Activated CD4-positive, alpha-beta memory T cell treated with anti-CD3 and anti-CD28 coated beads, Interleukin-2, amount 10 ng/mL, durations not matched to agents 7 days and 5 days (primary cell): Measurements from ENCODE around the gene PLEKHG3. TPM values are rescaled to one million over a fixed set of nuclear protein-coding genes. Genes with fewer than 3 reads are reported as not detected.

Experiments
- CTCF ChIA-PET: fragments of 350-600 bp; sonication (Branson Sonifier 250); formaldehyde crosslinking; loops from one replicate; lab custom pipeline; 2021; ENCODE audit warnings: antibody characterized with exemption, inconsistent platforms; lab: Charles Lee
- POLR2A ChIA-PET: fragments of 350-600 bp; sonication (Branson Sonifier 250); formaldehyde crosslinking; loops from one replicate; lab custom pipeline; 2021; ENCODE audit warnings: antibody characterized with exemption; lab: Charles Lee
- DNase-seq: peaks from one replicate; pipeline ENCODE4 v3.0.0-alpha.2; 2020
- H3K27ac Mint-ChIP-seq: one replicate; pipeline ENCODE4 v1.8.0; 2021; ENCODE audit warnings: mild to moderate bottlenecking, mixed read lengths
- H3K27me3 Mint-ChIP-seq: one replicate; pipeline ENCODE4 v1.8.0; 2021; ENCODE audit warnings: mixed read lengths
- H3K36me3 Mint-ChIP-seq: one replicate; pipeline ENCODE4 v1.8.0; 2021; ENCODE audit warnings: low read depth, mixed read lengths
- H3K4me1 Mint-ChIP-seq: one replicate; pipeline ENCODE4 v1.8.0; 2021; ENCODE audit warnings: mixed read lengths
- H3K4me3 Mint-ChIP-seq: one replicate; pipeline ENCODE4 v1.8.0; 2021; ENCODE audit warnings: mild to moderate bottlenecking, mixed read lengths
- H3K9me3 Mint-ChIP-seq: one replicate; pipeline ENCODE4 v1.8.0; 2021; ENCODE audit warnings: mixed read lengths
- total RNA-seq, 2 experiments: library from RNA; stranded (reverse); gene quantifications; one replicate each; pipeline ENCODE4 v1.2.3, GENCODE V29; 2021

Gene PLEKHG3
- total RNA-seq, 2 experiments from 2014 or later, result 126 to 133 TPM

DNA sequence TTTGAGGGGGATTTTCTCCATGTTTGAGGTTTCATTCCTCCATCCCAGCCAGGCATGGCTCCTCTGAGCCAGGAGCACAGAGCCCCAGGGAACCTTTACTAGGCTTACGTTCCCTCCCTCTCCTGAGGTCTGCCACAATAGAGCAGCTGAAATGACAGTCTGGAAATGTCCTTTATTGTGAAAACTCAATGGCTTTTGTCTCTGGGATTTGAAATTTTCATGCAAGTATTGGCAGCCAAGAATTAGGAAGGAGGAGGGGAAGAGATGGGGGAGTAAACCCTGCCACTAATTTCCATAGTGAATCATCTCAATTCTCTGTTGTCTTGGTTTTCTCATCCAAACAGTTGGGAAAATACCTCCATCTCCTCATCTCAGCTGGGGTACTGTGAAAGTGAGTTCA, 2.6 kb upstream of the PLEKHG3 start:
- H3K36me3 Mint-ChIP-seq, result peaks cover 14% of the 10 kb centered on the region
- H3K9me3 Mint-ChIP-seq, result no peaks in the 10 kb centered on the region
- ChIA-PET POLR2A (no interaction called here), CTCF (interaction anchor here (1.8 kb wide), 1 partner anchor 12 kb away, joined by 4 read pairs; no protein-coding TSS in a partner anchor)
- peaks cover 13% of the 10 kb centered on the region for H3K27me3 Mint-ChIP-seq
- H3K4me3 Mint-ChIP-seq, result no peak overlapping the region
- no peak overlapping the region for H3K27ac Mint-ChIP-seq
- DNase-seq, result no peak
- peaks cover 80% of the 10 kb centered on the region for H3K4me1 Mint-ChIP-seq

DNA sequence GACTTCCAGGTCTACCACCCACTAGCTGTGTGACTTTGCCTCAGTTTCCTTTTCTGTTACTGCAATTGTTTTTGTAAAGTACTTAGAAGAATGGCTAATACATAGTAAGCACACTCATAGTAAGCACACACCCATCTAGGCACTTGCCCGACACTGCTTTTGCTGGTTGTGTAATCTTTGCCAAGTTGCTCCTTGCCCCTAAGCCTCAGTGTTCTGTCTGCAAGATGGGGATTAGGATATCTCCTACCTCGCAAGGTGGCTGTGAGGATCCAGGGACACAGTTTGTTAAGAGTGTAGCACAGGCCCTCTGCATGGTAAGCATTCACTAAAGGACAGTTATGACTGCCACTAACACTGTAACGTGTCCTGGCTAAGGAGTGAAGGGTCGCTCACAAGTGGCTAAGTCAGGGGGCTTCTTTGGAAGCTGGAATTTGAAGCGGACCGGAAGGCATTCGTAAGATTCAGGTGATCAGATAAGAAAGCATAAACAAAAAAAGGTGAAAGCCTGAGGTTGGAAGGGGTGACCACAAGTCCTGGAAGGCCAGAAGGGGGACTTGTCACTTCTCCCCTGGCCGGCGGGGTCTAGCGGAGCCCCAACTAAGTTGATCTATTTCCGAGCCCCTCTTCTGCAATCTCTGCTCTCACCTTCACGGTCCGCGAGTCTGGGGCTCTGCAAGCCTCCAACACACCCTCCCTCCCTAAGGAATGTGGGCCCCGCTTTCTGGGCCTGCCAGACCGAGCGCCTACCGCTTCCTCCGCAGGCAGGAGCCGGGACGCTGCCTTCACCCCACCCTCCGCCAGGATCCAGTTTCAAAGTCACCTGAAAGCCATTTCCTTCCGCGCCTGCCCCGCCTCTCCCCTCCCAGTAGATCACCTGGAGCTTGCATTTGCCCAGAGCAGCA, 1.5 kb upstream of the PLEKHG3 start:
- Mint-ChIP-seq H3K27ac (peak overlapping the region; percentile 74), H3K27me3 (peaks cover 13% of the 10 kb centered on the region), H3K4me3 (peak overlapping the region; percentile 86), H3K9me3 (no peaks in the 10 kb centered on the region), H3K4me1 (peaks cover 80% of the 10 kb centered on the region), H3K36me3 (peaks cover 23% of the 10 kb centered on the region)
- peak; percentile 43 for DNase-seq
- POLR2A ChIA-PET, result interaction anchor here (1.9 to 8.9 kb wide), 6 partner anchors 9 to 56 kb away, joined by 8 to 230 read pairs (median 40); no protein-coding TSS in a partner anchor
- CTCF ChIA-PET, result interaction anchor here (2.0 kb wide), 1 partner anchor 60 kb away, joined by 4 read pairs; no protein-coding TSS in a partner anchor

DNA sequence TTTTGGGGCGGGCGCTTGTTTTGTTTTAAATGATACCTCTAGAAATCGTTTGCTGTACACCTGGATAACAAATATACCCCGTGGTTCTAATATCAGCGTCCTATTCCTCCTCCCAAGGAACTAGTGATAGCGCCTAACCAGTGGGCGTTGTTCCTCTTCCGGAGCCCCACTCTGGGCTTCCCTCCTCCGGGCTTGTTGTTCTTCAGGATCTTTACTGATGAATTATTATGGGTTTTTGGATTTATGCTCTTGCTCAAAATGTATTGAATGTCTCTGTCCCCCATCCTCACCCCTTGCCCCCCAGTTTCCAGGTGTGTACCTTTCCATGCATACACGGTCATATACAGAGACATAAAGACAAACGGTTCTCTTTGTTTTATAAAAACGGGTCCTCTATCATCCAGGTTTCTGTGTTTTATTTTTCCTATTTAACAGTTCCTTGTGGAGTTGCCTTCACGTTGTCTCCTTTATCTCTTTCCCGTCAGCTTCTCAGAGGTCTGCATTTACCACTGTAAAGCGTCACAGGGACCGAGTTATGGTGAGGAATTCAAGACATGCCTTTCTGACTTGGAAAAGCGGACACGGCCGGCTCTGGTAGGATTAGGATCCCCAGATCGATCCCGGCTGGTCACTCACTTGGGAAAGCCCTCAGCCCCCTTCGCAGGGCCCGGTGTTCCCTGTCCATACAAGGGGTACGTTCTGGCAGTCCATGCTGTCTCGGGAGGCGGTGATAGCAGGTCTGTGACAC, 655 bp upstream of the PLEKHG3 start:
- ChIA-PET CTCF (interaction anchor here (0.6 to 3.1 kb wide), 3 partner anchors 32 to 213 kb away, joined by 4 to 12 read pairs (median 5); no protein-coding TSS in a partner anchor), POLR2A (interaction anchor here (0.9 to 8.9 kb wide), 8 partner anchors 10 to 55 kb away, joined by 3 to 230 read pairs (median 30); no protein-coding TSS in a partner anchor)
- H3K4me1 Mint-ChIP-seq, result peaks cover 80% of the 10 kb centered on the region
- peak overlapping the region; percentile 74 for H3K27ac Mint-ChIP-seq
- no peaks in the 10 kb centered on the region for H3K9me3 Mint-ChIP-seq
- DNase-seq, result no peak
- peaks cover 13% of the 10 kb centered on the region for H3K27me3 Mint-ChIP-seq
- peak overlapping the region; percentile 86 for H3K4me3 Mint-ChIP-seq
- H3K36me3 Mint-ChIP-seq, result peaks cover 25% of the 10 kb centered on the region

DNA sequence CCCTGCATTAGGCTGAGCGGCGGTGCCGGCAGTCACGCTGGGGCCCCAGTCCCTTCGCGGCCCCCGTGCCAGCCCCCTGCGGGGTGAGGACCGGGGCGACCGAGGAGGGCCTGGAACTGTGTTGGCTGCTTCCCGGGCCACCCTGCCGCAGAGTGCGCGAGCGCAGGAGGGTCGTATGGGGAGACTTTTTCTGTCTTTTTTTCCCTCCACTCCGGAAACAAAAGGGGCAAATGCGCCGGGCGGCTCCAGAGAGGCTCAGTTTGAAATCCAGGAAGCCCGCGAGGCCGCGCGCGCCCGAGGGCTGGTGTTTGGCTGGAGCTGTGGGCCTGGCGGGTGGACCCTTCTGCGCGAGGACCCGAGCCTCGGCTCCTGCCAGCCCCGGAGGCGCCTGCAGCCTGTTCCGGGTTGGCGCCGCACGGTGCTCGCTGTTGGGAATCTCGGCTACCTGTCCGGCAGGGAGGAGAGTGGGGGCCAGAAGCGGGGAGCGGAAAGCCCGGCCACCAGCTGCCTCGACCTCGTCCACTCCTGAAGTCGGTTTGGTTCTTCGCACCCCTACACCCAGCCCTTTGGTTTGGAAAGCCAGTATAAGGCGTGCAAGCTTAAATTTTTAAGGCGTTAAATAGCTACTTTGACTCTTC, 638 bp downstream of the PLEKHG3 start:
- H3K27me3 Mint-ChIP-seq, result peaks cover 13% of the 10 kb centered on the region
- peaks cover 83% of the 10 kb centered on the region for H3K4me1 Mint-ChIP-seq
- H3K36me3 Mint-ChIP-seq, result peaks cover 38% of the 10 kb centered on the region
- H3K27ac Mint-ChIP-seq, result peak overlapping the region; percentile 84
- peak; percentile 37 for DNase-seq
- POLR2A ChIA-PET, result interaction anchor here (0.7 to 8.9 kb wide), 14 partner anchors 10 to 201 kb away, joined by 3 to 230 read pairs (median 8); partner anchors contain the start of gene ZBTB1
- CTCF ChIA-PET, result interaction anchor here (1.0 to 5.7 kb wide), 7 partner anchors 12 to 164 kb away, joined by 3 to 30 read pairs (median 4); partner anchors contain the start of gene HSPA2
- peak overlapping the region; percentile 86 for H3K4me3 Mint-ChIP-seq
- no peaks in the 10 kb centered on the region for H3K9me3 Mint-ChIP-seq

DNA sequence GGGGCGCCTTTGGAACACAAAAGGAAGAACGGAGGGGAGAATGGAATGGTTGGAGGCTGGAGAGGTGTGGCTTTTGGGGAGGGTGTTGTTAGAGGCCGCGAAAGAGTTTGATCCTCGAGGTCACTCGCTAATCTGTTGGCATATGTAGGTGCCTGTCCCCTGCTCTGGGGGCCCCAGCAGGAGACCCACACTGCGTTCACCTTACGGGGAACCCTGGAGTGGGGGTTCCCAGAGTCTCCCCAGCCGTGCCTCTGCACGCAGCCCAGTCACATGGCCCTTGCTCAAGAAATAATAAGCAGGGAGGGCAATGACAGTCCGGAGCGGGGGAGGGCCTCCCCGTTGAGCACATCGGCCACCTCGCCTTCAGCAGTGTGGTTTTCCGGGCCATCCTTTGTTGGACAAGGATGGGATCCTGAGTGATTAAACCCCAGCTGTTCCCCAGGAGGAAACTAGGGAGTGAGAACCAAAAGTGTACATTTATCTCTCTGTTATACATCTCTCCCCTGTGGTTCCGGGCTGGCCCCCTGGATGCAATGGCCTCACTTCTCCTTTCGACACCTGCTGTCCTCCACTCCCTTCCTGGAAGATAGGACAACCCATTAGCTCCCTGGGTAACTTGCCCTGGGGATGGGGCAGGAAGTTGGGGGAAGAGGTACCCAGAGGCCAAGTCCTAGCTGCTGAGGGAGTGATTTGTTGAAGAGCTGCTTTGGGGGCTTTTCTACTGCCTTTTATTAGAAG, 1.3 kb downstream of the PLEKHG3 start:
- no peaks in the 10 kb centered on the region for H3K9me3 Mint-ChIP-seq
- DNase-seq, result peak; percentile 44
- ChIA-PET CTCF (interaction anchor here (0.7 to 5.7 kb wide), 9 partner anchors 7 to 165 kb away, joined by 3 to 30 read pairs (median 3); partner anchors contain the start of gene HSPA2), POLR2A (interaction anchor here (0.9 to 8.9 kb wide), 12 partner anchors 9 to 60 kb away, joined by 3 to 230 read pairs (median 10); no protein-coding TSS in a partner anchor)
- H3K4me3 Mint-ChIP-seq, result peak overlapping the region; percentile 86
- H3K27ac Mint-ChIP-seq, result peak overlapping the region; percentile 84
- H3K36me3 Mint-ChIP-seq, result peaks cover 45% of the 10 kb centered on the region
- H3K27me3 Mint-ChIP-seq, result peaks cover 13% of the 10 kb centered on the region
- peaks cover 84% of the 10 kb centered on the region for H3K4me1 Mint-ChIP-seq

DNA sequence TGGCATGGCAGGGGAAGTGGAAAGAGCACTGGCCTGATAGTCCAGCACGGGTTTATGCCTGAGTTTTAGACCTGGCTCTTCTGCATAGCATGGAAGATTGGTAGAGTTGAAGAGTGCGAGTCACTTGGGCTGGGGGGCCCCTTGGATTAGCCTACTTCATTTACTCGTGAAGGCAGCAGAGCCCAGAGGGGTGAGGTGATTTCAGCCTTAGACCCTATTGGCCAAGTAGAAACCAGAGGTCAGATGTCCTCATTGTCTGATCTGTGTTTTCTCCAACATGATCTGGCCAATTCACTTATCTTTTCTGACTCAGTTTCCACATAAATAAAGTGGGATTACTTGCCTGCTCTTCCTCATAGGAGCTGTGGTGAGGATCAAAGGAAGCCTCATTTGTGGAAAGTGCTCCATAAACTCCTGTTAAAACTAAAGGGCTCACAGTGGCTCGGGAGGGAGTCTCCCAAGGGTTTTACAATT, 1.9 kb downstream of the PLEKHG3 start:
- Mint-ChIP-seq H3K4me1 (peaks cover 84% of the 10 kb centered on the region), H3K4me3 (peak overlapping the region; percentile 86), H3K27ac (peak overlapping the region; percentile 84), H3K27me3 (peaks cover 13% of the 10 kb centered on the region), H3K9me3 (no peaks in the 10 kb centered on the region), H3K36me3 (peaks cover 51% of the 10 kb centered on the region)
- ChIA-PET POLR2A (interaction anchor here (0.7 to 8.9 kb wide), 12 partner anchors 12 to 59 kb away, joined by 3 to 230 read pairs (median 12); no protein-coding TSS in a partner anchor), CTCF (interaction anchor here (0.7 to 5.7 kb wide), 9 partner anchors 8 to 166 kb away, joined by 3 to 30 read pairs (median 4); partner anchors contain the start of gene HSPA2)
- no peak for DNase-seq

DNA sequence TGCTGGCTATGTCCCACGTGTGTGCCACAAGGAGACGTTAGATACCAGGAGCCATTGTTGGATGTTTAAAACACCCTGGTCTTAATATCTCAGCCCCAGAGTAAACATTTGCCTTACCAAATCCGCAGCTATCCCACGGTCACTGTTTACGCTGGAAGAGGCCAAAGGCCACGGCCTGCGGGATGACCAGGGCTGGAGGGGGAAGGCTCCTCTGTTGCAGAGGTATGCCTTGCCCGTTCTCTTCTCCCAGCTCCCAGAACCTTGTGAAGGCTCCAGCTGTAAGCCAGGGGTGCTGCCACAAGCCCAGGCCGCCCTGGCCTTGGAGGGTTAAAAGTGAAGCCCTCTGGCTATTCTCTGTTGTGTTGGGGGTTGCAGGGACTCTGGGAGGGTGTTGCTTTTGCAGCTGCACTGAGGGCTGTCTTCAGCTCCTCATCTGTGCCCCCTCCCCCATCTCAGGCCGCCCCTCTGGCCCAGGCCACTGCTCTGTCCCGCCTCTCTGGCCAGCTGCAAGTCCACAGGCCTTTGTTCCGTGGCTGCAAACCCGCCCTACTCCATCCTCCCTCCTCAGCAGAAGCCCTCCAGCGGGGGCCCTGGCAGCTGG, 2.5 kb downstream of the PLEKHG3 start:
- ChIA-PET CTCF (interaction anchor here (0.9 to 5.7 kb wide), 9 partner anchors 9 to 185 kb away, joined by 3 to 30 read pairs (median 4); no protein-coding TSS in a partner anchor), POLR2A (interaction anchor here (0.7 to 8.9 kb wide), 11 partner anchors 11 to 58 kb away, joined by 3 to 230 read pairs (median 16); no protein-coding TSS in a partner anchor)
- Mint-ChIP-seq H3K9me3 (no peaks in the 10 kb centered on the region), H3K27ac (peak overlapping the region; percentile 89), H3K4me1 (peaks cover 82% of the 10 kb centered on the region), H3K27me3 (peaks cover 12% of the 10 kb centered on the region), H3K36me3 (peaks cover 55% of the 10 kb centered on the region), H3K4me3 (peak overlapping the region; percentile 86)
- no peak for DNase-seq

DNA sequence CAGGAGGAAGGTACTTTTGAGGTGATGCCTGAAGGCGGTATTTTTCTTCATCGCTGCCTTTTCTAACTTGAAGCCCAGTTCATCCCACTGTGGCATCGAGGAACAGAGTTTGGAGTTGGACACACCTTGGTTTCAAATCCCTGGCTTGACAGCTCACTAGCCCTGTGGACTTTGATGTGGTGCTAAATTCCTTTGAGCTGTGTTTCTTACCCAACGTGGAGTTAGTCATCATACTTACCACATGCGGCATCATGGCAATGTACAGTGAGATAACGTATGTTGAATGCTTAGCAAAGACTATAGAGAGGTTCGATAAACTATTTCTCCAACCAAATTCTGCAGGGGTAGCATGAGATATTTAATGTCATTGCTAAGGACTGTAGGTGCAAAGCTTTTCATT, 3.4 kb downstream of the PLEKHG3 start:
- peaks cover 65% of the 10 kb centered on the region for H3K36me3 Mint-ChIP-seq
- CTCF ChIA-PET, result interaction anchor here (0.7 to 5.7 kb wide), 11 partner anchors 9 to 184 kb away, joined by 3 to 30 read pairs (median 4); no protein-coding TSS in a partner anchor
- peak overlapping the region; percentile 75 for H3K4me3 Mint-ChIP-seq
- peaks cover 8% of the 10 kb centered on the region for H3K9me3 Mint-ChIP-seq
- DNase-seq, result peak; percentile 52
- POLR2A ChIA-PET, result interaction anchor here (1.0 to 8.9 kb wide), 11 partner anchors 10 to 54 kb away, joined by 3 to 230 read pairs (median 16); no protein-coding TSS in a partner anchor
- peaks cover 83% of the 10 kb centered on the region for H3K4me1 Mint-ChIP-seq
- H3K27ac Mint-ChIP-seq, result peak overlapping the region; percentile 89
- peaks cover 9% of the 10 kb centered on the region for H3K27me3 Mint-ChIP-seq

DNA sequence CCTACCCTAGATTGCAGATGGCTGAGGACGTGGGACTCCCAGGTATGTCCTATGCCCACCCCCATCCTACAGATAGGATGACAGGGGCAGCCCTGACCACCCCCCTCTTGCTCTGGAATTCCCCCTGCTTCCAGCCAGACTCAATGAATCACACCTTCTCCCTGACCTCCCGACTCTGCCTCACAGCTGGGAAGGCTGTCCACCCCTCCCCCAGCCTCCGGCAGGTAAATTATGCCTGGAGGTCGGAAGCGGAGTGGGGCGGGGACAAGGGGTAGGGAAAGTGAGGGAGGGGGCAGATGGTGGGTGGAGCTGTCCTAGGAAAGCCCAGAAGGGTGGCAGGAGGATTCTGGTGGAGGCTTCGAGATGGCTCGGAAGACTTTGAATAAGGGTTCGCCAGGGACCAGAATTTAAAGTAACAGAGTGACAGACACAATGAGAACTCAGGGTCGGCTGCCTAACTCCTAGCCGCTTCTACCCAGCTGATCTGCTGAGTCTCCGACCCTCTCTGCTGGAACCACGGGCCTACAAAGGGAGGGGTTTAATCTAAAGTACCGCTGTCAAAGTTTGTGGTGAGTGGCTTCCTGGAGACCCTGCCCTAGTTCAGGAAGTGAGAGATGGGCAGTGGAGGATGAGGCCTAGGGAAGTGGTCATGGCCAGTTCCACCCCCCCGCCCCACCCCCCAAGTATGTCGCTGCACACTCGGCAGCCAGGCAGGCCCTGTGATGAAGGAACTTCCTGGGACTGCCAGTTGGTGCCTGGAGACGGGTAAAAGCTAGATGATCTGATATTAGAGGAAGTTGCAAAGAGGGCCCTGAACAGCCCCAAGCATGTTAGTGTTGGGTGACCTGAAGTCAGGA, 4.2 kb downstream of the PLEKHG3 start:
- DNase-seq, result peak; percentile 83
- peaks cover 3% of the 10 kb centered on the region for H3K27me3 Mint-ChIP-seq
- H3K36me3 Mint-ChIP-seq, result peaks cover 72% of the 10 kb centered on the region
- CTCF ChIA-PET, result interaction anchor here (0.7 to 5.7 kb wide), 11 partner anchors 9 to 1796 kb away, joined by 3 to 30 read pairs (median 5); no protein-coding TSS in a partner anchor
- H3K9me3 Mint-ChIP-seq, result peaks cover 14% of the 10 kb centered on the region
- peak overlapping the region; percentile 75 for H3K4me3 Mint-ChIP-seq
- peak overlapping the region; percentile 89 for H3K27ac Mint-ChIP-seq
- peaks cover 82% of the 10 kb centered on the region for H3K4me1 Mint-ChIP-seq
- POLR2A ChIA-PET, result interaction anchor here (1.0 to 8.9 kb wide), 16 partner anchors 9 to 203 kb away, joined by 3 to 230 read pairs (median 10); partner anchors contain the start of gene ZBTB1

DNA sequence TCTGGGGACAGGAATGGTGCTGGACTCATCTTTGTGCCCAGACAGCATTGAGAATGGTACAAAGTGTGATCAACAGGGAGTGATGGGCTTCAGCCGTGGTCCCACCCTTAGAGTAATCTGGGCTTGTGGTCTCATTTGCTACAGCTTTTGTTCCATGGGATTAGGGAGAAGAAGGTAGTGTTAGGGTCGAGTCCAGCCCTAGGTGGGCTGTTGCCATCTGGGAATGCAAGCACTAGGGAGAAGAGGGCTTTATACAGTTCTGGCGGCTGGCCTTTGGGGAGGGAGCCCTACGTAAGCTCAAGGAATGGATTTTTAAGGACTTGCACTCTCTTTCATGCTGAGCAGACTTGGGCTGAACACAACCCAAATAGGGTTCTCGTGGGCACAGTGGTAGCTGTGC, 4.9 kb downstream of the PLEKHG3 start:
- Mint-ChIP-seq H3K36me3 (peaks cover 79% of the 10 kb centered on the region), H3K27me3 (no peaks in the 10 kb centered on the region), H3K4me3 (peak overlapping the region; percentile 75), H3K4me1 (peaks cover 82% of the 10 kb centered on the region), H3K9me3 (peaks cover 21% of the 10 kb centered on the region), H3K27ac (peak overlapping the region; percentile 89)
- no peak for DNase-seq
- ChIA-PET CTCF (interaction anchor here (0.6 to 5.7 kb wide), 10 partner anchors 11 to 1795 kb away, joined by 3 to 30 read pairs (median 6); no protein-coding TSS in a partner anchor), POLR2A (interaction anchor here (0.7 to 8.9 kb wide), 13 partner anchors 9 to 204 kb away, joined by 3 to 230 read pairs (median 10); partner anchors contain the start of gene ZBTB1)
